Neural progenitor cell (in vitro differentiated cells): Measurements from ENCODE around the gene DCAF7.

Source experiments
- EZH2phosphoT487 ChIP-seq: fragments of 200-600 bp; sonication (generic); IDR thresholded peaks from 2 replicates; pipeline ENCODE4 v1.6.1; 2017; ENCODE audit warnings: antibody characterized with exemption
- TF ChIP-seq, protein P1 (sequence below): fragments of 200-600 bp; sonication (generic); IDR thresholded peaks from 2 replicates; pipeline ENCODE4 v1.5.1; 2017; ENCODE audit warnings: antibody characterized with exemption, mild to moderate bottlenecking

- TF ChIP-seq, protein P1, sequence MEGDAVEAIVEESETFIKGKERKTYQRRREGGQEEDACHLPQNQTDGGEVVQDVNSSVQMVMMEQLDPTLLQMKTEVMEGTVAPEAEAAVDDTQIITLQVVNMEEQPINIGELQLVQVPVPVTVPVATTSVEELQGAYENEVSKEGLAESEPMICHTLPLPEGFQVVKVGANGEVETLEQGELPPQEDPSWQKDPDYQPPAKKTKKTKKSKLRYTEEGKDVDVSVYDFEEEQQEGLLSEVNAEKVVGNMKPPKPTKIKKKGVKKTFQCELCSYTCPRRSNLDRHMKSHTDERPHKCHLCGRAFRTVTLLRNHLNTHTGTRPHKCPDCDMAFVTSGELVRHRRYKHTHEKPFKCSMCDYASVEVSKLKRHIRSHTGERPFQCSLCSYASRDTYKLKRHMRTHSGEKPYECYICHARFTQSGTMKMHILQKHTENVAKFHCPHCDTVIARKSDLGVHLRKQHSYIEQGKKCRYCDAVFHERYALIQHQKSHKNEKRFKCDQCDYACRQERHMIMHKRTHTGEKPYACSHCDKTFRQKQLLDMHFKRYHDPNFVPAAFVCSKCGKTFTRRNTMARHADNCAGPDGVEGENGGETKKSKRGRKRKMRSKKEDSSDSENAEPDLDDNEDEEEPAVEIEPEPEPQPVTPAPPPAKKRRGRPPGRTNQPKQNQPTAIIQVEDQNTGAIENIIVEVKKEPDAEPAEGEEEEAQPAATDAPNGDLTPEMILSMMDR, result no peak
- no peak for TF ChIP-seq EZH2phosphoT487
Measured at GRCh38 chr17:63531022-63531965, 19.0 kb upstream of the DCAF7 start.
